Measurements from ENCODE around the gene CNGA4.

- TF ChIP-seq EZH2 (IDR thresholded peaks at IDR 0.05): no peak
- TF ChIP-seq, protein P1, sequence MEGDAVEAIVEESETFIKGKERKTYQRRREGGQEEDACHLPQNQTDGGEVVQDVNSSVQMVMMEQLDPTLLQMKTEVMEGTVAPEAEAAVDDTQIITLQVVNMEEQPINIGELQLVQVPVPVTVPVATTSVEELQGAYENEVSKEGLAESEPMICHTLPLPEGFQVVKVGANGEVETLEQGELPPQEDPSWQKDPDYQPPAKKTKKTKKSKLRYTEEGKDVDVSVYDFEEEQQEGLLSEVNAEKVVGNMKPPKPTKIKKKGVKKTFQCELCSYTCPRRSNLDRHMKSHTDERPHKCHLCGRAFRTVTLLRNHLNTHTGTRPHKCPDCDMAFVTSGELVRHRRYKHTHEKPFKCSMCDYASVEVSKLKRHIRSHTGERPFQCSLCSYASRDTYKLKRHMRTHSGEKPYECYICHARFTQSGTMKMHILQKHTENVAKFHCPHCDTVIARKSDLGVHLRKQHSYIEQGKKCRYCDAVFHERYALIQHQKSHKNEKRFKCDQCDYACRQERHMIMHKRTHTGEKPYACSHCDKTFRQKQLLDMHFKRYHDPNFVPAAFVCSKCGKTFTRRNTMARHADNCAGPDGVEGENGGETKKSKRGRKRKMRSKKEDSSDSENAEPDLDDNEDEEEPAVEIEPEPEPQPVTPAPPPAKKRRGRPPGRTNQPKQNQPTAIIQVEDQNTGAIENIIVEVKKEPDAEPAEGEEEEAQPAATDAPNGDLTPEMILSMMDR (IDR thresholded peaks at IDR 0.05): no peak
Observed at GRCh38 chr11:6214530-6214929, 24.4 kb upstream of the CNGA4 start.

Measured in neural progenitor cell (in vitro differentiated cells).